UCSD-AML1 (cell line): Measurements from ENCODE around the gene MED6.

Experiments
- DNase-seq: peaks from one replicate; lab custom pipeline; 2025; ENCODE audit not compliant: unreplicated experiment; lab: John Stamatoyannopoulos, UW

The MED6 gene

DNA sequence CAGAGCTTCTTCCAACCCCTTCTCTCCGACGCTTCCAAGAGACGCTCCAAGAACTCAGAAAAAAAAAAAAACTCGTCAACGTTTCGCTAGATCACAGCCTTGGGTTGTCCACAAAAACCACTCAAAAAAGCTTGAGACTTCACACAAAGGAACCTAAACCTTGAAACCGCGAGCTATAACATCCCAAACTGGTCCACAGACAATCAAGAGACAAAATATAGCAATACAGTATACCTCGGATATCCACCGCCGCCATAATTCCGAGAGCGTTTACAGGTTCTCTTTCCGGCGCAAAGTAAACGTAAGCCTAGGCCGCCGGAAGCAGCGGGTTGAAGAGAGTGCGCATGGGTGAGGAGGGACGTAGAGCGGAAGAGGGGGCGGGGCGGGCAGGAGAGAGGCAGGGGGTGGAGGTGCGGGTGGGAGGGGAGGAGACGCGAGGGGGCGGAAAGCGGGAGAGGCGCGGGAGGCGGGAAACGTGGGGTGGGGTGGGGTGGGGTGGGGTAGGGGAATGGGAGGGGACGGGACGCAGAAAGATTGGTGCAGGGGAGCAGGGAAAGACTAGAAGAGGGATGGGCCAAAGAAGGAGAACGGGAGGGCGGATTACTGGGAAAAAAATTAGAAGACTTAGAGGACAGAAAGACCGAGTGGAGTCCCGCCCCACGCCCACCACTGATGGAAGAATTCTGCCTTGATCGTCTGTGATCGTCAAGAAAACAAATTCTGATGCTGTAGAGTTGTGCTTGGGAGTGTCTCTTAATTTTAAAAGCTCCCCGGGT is at the start of gene MED6:
Gene MED6 (minus strand): TSS at position 274 of the 776 bp plus-strand sequence. CDS start 18 bp downstream, at position 256.
- peak; percentile 90 for DNase-seq

DNA sequence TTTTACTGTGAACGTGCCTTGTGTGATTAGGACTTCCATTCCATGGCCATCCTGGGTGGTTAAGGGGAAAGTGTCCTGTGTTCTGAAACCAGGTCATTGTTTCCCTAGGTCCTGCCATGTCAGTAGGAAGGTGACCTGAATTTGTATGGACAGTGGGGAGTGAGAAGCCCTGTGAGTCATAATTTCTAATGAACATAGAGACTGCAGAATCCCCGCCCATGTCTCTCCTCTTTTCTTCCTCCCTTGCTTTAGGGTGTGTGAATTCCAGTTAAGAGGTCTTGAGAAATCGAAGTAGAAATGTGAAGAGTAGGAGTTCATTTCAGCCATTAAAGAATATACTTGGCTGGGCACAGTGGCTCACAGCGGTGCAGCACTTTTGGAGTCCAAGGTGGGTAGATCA is 49.3 kb upstream of the MED6 start:
- no peak for DNase-seq

GRCh38 chr14:70648346-70648745 is 47.9 kb upstream of the MED6 start:
- DNase-seq = no peak

GRCh38 chr14:70646705-70647104 is 46.2 kb upstream of the MED6 start:
- no peak for DNase-seq

GRCh38 chr14:70645892-70646291 is 45.4 kb upstream of the MED6 start:
- no peak for DNase-seq

GRCh38 chr14:70643967-70644366 is 43.5 kb upstream of the MED6 start:
- no peak for DNase-seq

DNA sequence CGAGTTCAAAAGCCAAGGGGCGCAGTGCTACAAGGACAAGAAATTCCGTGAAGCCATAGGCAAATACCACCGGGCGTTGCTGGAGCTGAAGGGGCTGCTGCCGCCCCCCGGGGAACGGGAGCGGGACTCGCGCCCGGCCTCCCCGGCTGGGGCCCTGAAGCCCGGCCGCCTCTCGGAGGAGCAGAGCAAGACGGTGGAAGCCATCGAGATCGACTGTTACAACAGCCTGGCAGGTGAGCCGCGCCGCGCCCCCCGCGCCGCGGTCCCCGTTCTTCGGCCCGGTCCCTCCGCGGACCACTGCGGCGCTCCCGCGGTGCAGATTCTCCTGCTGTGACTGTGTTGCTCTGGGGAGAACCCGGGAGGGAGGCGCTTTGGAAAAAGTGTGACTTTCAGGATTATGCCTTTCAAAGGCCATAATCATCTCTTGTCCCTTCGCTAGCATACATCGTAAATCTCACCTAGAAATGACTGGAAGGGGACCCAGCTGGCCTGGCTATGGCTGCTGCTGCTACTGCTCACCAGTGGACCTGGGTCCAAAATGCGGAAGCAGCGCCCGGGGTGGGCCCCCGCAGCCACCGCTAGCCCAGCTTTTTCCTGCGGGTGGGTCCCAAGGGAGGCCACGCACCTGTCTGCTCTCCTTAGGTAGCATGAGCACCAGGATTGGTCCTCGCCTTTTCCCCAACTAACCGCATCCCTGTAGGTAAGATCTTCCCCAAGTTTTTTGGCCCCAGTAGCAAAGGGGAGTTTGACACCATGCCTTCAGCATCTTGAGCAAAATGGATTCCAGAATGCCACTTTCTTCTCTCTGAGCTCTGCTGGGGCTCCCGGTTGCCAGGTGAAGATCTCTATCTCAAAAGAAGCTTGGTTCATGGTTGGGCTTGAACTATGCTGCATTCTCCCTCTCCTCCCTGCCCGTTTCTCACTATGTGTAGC is 42.1 kb upstream of the MED6 start:
- DNase-seq = peak; percentile 41

DNA sequence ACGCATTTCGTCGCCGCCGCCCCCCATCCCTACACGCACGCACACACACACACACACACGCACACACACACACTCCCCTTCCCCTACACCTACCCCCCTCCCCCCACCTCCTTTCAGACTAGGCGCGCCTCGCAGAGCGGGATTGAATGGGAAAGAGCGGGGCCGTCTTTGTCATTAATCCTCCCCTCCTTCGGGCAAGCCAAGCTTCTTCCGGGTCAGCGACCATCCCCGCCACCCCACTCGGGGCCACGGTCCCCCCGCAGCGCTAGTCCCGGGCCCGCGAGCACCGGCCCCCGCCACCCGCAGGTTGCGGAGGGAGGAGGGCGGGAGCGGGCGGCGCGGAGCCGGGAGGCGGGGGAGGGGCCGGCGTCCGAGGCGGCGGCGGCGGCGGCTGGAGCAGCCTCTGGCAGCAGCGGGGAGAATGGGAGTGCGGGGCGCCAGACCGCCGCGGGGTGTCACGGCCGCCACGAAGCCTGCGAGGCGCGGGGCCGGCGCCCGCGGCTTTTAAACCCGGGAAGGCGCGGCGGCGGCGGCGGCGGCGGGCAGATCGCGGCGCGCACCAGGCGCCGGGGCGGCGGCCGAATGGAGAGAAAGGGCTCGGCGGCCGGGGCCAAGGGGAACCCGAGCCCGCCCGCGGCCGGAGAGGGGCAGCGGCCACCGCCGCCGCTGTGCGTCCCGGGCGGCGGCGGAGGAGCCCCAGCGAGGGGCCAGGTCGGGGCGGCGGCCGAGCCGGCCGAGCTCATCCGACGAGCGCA is 41.3 kb upstream of the MED6 start, which contains the start of gene TTC9:
Gene TTC9 (plus strand): TSS at position 369 of the 755 bp plus-strand sequence. CDS start 214 bp downstream, at position 583.
- DNase-seq = no peak

- no peak for DNase-seq
Measured at GRCh38 chr14:70640938-70641547, 40.6 kb upstream of the MED6 start.

GRCh38 chr14:70638416-70638815 is 38.0 kb upstream of the MED6 start:
- DNase-seq = no peak

- no peak for DNase-seq
Measured at GRCh38 chr14:70635971-70636595, 35.6 kb upstream of the MED6 start.

GRCh38 chr14:70631948-70632347 is 31.5 kb upstream of the MED6 start:
- no peak for DNase-seq

GRCh38 chr14:70624972-70625371 is 24.5 kb upstream of the MED6 start:
- DNase-seq = no peak

- DNase-seq = peak; percentile 14
Measured at GRCh38 chr14:70622111-70622712, 21.8 kb upstream of the MED6 start.

DNA sequence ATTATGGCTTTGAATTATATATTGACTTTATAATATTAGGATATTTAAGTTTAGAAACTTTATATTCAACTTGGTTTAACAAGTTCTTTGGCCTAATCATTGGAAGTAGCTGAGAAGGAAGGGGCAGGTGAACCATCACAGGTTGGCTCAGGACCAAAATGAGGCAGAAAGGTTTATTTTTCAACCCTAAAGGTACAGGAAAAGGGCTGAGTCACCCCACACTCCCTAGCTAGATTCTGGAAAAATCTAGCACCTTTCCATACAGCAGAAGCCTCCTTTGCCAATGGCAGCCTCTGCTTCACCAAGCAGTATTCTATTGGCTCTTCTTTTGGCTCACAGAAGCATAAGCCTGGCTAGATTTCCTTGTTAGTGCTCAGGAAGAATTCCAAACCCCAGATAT is 19.3 kb upstream of the MED6 start:
- DNase-seq = no peak

GRCh38 chr14:70618314-70618713 is 17.9 kb upstream of the MED6 start:
- no peak for DNase-seq

DNA sequence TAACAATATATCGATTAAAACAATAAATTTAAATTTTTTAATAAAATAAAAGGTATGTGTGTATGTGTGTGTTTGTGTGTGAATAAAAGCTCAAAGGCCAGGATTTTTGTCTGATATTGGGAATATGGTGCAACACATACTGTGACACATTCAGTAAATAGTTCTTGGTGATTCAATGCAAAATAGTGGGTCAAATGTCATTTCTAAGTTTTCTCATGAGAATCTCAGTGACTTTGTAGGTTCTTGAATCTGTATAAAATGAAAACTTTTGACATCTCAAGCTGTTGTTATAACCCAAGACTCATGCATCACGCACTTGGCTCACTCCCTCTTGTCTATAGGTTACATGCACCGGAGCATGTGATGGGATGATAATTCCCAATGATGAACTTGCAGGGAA is 16.2 kb upstream of the MED6 start:
- no peak for DNase-seq

DNA sequence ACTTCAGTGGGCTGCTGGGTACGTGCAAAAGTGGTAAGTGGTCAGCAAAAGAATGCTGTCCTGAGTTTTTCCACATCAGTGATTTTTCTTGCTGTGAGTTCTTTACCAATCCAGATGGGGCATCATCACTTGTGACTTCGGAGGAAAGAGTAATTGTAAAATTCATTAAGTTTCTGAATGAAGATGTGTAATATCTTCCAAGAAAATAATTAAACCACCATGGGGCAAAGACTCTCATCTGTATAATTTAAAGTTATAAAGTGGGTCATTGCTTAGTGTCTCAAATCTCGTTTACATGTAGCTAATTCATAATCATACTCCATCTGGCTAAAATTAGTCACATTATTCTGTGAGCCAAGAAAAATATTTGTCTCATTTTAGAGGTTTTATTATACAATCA is 10.8 kb upstream of the MED6 start:
- DNase-seq = no peak

GRCh38 chr14:70602254-70602653 is 1.8 kb upstream of the MED6 start:
- DNase-seq = no peak

GRCh38 chr14:70601162-70601561 is 707 bp upstream of the MED6 start:
- DNase-seq = no peak
